Inflammatory macrophage (primary cell): ENCODE results near the gene RAB3IP.
"Not testable (repeated sequence)": the region's sequence is repeated elsewhere in the genome, so short reads cannot be mapped to it uniquely, and the experiment has no call there.

ENCODE experiments used
- DNase-seq, 2 donors: peaks; one replicate each; pipeline ENCODE4 v3.0.0-alpha.2; 2020 to 2022

The RAB3IP gene

GRCh38 chr12:69836015-69836414, 97.4 kb downstream of the RAB3IP start:
- DNase-seq: no peak

- DNase-seq: no peak
These were observed 98.5 kb downstream of the RAB3IP start for GRCh38 chr12:69837191-69837590.

GRCh38 chr12:69837657-69838415, 99.2 kb downstream of the RAB3IP start:
- DNase-seq: no peak

- no peak for DNase-seq
These were observed 102.1 kb downstream of the RAB3IP start for GRCh38 chr12:69840727-69841126.

- no peak for DNase-seq
These were observed 104.9 kb downstream of the RAB3IP start for GRCh38 chr12:69843608-69844007.

- no peak for DNase-seq
These were observed 105.8 kb downstream of the RAB3IP start for GRCh38 chr12:69844416-69844815.

GRCh38 chr12:69844836-69845235, 106.2 kb downstream of the RAB3IP start:
- no peak for DNase-seq

GRCh38 chr12:69846976-69847375, 108.3 kb downstream of the RAB3IP start:
- DNase-seq: no peak

- DNase-seq: no peak
These were observed 113.3 kb downstream of the RAB3IP start for GRCh38 chr12:69851976-69852375.

GRCh38 chr12:69853176-69853961, 114.7 kb downstream of the RAB3IP start:
- DNase-seq: not testable (repeated sequence)

GRCh38 chr12:69866698-69867097, 128.0 kb downstream of the RAB3IP start:
- DNase-seq: no peak

GRCh38 chr12:69868695-69869094, 130.0 kb downstream of the RAB3IP start:
- DNase-seq: no peak

- no peak for DNase-seq
These were observed 134.1 kb downstream of the RAB3IP start for GRCh38 chr12:69872804-69873203.
